Brain microvascular endothelial cell (primary cell): ENCODE results near the gene GLOD4.

Experiments
- DNase-seq: peaks from one replicate; pipeline ENCODE4 v3.0.0-alpha.2; 2020
- H3K27ac ChIP-seq: fragments of 250-450 bp; sonication (Bioruptor Pico); 2 replicates; pipeline ENCODE4 v1.5.1; 2020; ENCODE audit warnings: mild to moderate bottlenecking, moderate library complexity
- H3K27me3 ChIP-seq: fragments of 250-450 bp; sonication (Bioruptor Pico); replicated peaks from 2 replicates; pipeline ENCODE4 v1.5.1; 2020; ENCODE audit warnings: mild to moderate bottlenecking
- H3K36me3 ChIP-seq: fragments of 250-450 bp; sonication (Bioruptor Pico); replicated peaks from 2 replicates; pipeline ENCODE4 v1.5.1; 2020; ENCODE audit warnings: mild to moderate bottlenecking
- H3K4me3 ChIP-seq: 2 replicates; pipeline ENCODE4 v1.5.1; 2011; ENCODE audit warnings: low read depth, mild to moderate bottlenecking, control low read depth, low read length, moderate library complexity
- CTCF ChIP-seq: IDR thresholded peaks from 2 replicates; pipeline ENCODE4 v1.5.1; 2011; ENCODE audit warnings: low read depth, mild to moderate bottlenecking, moderate library complexity, low read length, control low read depth, inconsistent platforms; ENCODE audit errors: missing control alignments
- in situ Hi-C: cut with HindIII; loops from 2 replicates; pipeline ENCODE4 v1.10.0; 2017; ENCODE audit warnings: low sequenced_read_pairs, low pct_ligation_motif_present

GLOD4 gene

GRCh38 chr17:746783-747629, 35.1 kb downstream of the GLOD4 start:
- Histone ChIP-seq H3K27ac (no peak overlapping the region), H3K36me3 (peaks cover 42% of the 10 kb centered on the region), H3K27me3 (no peaks in the 10 kb centered on the region), H3K4me3 (no peak overlapping the region)
- no peak for DNase-seq
- in situ Hi-C loops = no loop called here
- TF ChIP-seq CTCF = no peak

GRCh38 chr17:746181-746580, 35.9 kb downstream of the GLOD4 start:
- TF ChIP-seq CTCF = no peak
- Histone ChIP-seq H3K27ac (no peak overlapping the region), H3K27me3 (no peaks in the 10 kb centered on the region), H3K4me3 (no peak overlapping the region), H3K36me3 (peaks cover 47% of the 10 kb centered on the region)
- in situ Hi-C loops = no loop called here
- DNase-seq = no peak

DNA sequence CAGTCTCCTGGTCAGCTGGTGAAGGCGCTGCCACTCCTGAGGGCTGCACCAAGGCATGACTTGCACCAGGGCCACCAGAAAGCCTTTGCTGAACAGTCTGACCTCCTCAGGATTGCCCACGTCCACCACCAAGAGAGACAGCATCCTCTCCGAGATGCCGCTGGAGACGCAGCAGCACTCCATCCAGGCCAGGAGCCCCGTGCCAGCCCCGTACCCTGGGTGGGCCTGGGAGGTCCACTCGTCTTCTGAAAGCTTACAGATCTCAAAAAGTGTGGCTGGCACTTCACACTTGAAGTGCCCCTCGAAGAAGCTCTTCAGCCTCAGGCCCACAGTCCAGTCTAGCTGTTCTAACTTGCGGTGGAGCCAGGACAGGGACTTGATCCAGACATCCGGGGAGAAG, 36.7 kb downstream of the GLOD4 start:
- DNase-seq = no peak
- no peak overlapping the region for H3K27ac ChIP-seq
- H3K27me3 ChIP-seq = no peaks in the 10 kb centered on the region
- H3K4me3 ChIP-seq = no peak overlapping the region
- H3K36me3 ChIP-seq = peaks cover 55% of the 10 kb centered on the region
- in situ Hi-C loops = no loop called here
- TF ChIP-seq CTCF = no peak

DNA sequence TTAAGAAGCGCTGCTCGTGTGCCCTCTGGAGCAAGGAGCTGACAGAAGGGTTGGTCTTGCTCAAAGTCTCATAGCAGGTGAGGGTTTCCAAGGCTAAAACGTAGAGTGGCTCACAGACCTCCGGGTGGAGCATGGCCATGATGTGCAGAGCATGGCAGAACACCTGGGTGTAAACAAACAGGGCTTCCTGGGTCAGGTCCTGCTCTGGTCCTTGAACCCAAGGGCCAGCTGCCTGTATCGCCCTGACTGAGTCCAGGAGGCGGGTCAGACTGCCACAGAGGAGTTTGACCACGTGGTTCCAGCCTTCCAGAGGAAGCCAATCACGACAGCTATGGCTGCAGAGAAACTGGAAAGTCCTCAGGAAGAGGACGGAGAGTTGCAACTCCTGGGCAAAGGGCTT, 37.1 kb downstream of the GLOD4 start:
- no peaks in the 10 kb centered on the region for H3K27me3 ChIP-seq
- peaks cover 59% of the 10 kb centered on the region for H3K36me3 ChIP-seq
- no peak overlapping the region for H3K4me3 ChIP-seq
- in situ Hi-C loops = no loop called here
- TF ChIP-seq CTCF = no peak
- no peak overlapping the region for H3K27ac ChIP-seq
- no peak for DNase-seq

DNA sequence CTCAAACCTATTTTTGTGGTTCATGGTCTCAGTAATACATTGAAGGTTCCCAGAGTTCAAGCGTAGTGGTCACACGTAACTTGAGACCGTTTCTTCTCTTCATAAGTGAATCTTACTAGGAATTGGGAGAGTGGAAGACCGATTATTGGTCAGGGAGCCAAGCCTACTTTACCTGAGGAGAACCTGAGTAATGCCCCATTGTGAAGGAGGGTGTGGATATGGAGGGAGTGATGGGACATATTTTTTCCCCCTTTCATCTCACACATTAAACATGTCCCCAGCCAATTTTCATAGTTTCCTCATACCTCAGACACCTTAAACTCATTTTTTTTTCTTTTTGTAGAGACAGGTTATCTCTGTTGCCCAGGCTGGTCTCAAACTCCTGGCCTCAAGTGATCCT, 38.9 kb downstream of the GLOD4 start:
- H3K36me3 ChIP-seq = peaks cover 73% of the 10 kb centered on the region
- in situ Hi-C loops = no loop called here
- no peak for TF ChIP-seq CTCF

More for the DNA sequence above, 38.9 kb downstream of the GLOD4 start:
- H3K27ac ChIP-seq = no peak overlapping the region
- DNase-seq = no peak
- H3K4me3 ChIP-seq = no peak overlapping the region
- H3K27me3 ChIP-seq = no peaks in the 10 kb centered on the region
